Erythroblast (primary cell): Measurements from ENCODE around the gene SOX30.

Source experiments
- GATA1 ChIP-seq: IDR thresholded peaks from 2 replicates; pipeline ENCODE4 v1.6.1; 2011; ENCODE audit warnings: low read depth, mild to moderate bottlenecking, control low read depth, low read length, moderate library complexity
- POLR2A ChIP-seq: IDR thresholded peaks from 2 replicates; pipeline ENCODE4 v1.6.1; 2011; ENCODE audit warnings: mild to moderate bottlenecking, low read length

GRCh38 chr5:157630341-157630740 is 21.9 kb downstream of the SOX30 start:
- no peak for TF ChIP-seq POLR2A
- TF ChIP-seq GATA1 = no peak
